ENCODE measurements around the gene FBRSL1.
"Not testable (repeated sequence)": the region's sequence is repeated elsewhere in the genome, so short reads cannot be mapped to it uniquely, and the experiment has no call there.

FBRSL1 gene

DNA sequence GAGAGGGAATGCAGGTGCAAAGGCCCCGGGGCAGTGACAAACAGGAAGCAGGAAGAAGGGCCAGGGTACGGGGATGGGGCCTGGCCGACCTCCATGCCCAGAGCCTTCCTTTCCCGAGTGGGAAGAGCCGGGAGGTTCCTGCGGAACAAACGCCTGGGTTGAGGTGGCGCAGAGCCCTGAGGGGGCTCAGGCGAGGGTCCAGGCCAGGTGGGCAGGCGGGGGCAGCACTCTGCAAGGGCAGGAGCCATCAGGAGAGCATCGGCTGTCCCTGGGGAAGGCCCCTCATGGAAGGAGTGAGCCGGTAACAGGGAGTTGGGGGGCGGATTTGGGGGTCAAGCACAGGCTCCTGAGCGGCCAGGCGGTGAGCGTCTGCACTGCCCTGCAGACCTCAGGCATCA, 18.1 kb upstream of the FBRSL1 start:
- no peak for DNase-seq

DNA sequence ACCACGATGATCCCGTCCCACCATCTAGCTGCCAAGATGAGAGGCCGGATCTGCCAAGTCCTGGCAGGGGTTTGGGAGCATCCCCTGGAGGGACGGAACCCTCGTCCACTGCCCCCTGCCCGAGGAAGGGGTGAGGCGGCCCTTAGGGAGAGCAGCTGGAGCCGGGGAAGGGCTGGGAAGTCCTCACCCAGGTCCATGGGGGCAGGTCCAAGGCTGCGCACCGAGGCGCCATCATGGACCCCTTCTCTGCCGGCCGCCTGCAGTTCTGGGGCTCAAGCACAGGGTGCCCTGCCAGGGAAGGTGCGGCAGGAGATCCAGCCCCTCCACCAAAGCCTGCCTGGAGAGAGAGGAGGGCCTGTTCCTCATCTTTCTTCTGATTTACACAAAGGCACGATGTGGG, 17.6 kb upstream of the FBRSL1 start:
- no peak for DNase-seq

DNA sequence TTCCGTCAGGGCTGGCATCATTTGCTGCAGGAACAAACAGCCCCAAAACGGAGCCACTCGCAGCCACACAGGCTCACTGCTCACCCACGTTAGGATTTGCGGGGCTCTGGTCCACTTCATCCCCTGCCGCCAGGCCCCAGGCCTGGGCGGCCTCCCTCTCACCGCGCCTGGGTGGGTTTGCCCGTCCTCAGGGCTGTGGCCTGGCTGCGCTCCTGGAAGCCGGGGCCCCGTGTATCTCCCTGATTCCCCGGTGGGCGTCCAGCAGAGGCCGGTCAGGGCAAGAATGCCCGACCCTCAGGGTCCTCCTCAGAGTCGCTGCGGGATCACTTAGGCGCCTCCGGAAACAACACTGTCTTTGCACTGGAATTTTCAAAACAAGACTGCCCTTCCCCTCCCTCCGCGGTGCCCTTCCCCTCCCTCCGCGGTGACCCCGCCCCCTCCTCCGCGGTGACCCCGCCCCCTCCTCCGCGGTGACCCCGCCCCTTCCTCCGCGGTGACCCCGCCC, 15.7 kb upstream of the FBRSL1 start:
- peak; percentile 30 for DNase-seq

DNA sequence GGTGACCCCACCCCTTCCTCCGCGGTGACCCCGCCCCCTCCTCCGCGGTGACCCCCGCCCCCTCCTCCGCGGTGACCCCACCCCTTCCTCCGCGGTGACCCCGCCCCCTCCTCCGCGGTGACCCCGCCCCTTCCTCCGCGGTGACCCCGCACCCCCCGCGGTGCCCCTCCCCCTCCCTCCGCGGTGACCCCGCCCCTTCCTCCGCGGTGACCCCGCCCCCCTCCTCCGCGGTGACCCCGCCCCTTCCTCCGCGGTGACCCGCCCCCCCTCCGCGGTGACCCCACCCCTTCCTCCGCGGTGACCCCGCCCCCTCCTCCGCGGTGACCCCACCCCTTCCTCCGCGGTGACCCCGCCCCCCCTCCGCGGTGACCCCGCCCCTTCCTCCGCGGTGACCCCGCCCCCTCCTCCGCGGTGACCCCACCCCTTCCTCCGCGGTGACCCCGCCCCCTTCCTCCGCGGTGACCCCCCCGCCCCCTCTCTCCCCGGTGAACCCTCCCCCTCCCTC, 15.1 kb upstream of the FBRSL1 start:
- not testable (repeated sequence) for DNase-seq

DNA sequence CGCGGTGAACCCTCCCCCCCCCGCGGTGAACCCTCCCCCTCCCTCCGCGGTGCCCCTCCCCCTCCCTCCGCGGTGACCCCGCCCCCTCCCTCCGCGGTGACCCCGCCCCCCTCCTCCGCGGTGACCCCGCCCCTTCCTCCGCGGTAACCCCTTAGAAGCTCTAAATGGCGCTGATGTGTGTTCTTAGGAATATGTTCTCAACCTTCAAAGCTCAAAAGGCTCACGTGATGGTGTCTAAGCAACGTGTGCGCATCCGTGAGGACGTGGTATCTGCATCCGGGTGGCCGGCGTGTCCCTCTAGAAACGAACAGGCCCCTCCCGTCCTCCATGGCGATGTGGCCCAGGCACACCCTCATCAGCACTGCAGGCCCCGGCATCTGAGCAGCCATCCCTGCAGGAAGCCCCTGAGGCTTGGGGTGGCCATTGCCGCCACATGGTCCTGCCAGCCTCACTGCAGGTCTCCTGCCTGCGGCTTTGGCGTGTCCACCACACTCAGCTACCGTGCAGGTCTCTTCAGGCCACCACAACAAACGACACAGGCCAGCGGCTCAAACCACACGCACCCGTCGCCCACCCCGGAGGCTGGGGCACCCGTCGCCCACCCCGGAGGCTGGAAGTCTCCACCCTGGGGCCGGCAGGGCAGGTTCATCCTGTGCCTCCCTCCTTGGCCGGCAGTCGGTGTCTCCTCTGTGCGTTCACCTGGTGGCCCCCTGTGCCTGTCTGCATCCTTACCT, 14.5 kb upstream of the FBRSL1 start:
- peak; percentile 35 for DNase-seq

DNA sequence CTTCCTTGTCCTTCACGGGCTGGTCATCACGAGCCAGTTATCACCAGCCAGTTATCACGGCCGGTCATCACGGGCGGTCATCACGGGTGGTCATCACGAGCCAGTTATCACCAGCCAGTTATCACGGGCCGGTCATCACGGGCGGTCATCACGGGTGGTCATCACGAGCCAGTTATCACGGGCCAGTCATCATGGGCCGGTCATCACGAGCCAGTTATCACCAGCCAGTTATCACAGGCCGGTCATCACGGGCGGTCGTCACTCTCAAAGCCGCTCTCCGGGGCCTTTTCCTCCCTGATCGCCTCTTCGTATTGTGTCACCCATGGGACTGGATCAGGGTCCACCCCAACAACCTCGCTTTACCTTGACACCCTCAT, 13.9 kb upstream of the FBRSL1 start:
- no peak for DNase-seq

DNA sequence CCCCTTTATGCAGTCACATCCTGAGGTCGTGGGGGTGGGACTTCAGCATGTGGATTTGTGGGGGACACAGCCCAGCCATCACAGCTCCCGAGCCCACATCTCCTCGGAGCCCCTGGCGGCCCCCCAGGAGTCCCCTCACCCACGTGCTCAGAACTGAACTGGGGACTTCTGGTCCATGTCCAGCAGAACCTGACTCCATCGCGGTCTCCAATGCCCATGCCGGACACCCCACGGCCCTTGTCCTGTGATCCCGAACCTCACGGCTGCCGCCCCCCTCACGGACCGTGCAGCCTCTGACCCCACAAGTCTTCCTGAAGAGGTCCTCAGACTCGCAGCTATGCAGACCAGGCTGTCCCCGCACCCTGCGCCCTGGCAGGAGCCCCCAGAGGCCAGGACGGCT, 13.5 kb upstream of the FBRSL1 start:
- no peak for DNase-seq

DNA sequence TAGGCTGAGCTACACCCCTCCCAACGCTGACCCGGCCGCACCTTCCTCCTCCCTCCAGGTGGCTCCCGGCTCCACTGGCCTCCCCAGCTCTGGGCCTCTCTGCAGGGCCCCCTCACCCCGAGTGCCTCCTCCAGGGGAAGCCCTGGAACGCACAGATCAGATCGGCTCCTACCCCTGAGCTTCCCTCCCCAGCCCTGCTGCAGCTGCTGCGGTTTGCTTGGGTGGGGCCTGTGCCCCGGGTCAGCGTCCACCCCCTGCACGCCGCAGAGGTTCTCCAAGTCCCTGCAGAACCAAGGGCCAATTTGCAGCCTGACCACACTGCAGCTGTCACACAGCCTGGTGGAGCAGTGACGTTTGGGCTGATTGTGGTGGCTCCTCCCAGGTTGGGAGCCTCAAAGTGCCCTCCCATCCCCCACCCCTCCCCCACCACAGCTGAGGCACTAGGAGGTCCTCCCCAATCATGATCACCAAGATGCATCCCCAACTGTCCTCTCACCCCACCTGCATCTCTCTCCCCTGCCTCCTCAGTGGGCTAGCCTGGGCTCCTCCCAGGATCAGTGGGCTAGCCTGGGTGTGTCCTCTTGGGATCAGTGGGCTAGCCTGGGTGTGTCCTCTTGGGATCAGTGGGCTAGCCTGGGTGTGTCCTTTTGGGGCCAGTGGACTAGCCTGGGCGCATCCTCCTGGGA, 12.8 kb upstream of the FBRSL1 start:
- peak; percentile 26 for DNase-seq

DNA sequence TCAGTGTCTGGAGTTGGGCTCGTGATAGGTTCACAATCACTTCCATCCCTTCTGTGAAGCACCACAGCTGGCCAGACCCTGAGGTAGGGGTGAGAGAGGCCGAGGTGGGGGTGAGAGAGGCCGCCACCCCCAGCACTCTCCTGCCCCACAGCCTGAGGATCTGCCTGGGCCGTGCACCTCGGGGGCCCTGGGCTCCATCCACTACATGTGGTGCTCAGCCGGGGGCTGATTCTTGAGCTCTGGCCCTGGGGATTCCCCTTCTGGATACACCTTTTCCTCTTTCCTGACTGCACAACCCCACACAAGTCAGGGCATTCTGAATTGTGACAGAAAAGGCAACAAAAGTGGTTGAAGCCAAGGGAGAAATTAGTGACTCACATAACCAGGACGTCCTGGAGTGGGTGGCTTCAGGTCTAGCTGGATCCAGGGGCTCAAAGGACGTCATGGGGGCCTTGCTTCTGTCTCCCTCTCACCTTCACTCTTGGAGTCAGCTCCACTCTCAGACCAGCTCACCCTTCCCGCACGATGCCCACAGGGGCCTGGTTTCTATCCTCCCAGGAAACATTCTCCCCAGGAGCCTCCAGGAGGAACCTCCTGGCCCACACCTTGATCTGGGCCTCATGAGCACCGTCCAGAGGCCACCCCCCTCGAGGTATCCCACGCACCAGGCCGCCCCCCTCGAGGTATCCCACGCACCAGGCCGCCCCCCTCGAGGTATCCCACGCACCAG, 12.1 kb upstream of the FBRSL1 start:
- no peak for DNase-seq

DNA sequence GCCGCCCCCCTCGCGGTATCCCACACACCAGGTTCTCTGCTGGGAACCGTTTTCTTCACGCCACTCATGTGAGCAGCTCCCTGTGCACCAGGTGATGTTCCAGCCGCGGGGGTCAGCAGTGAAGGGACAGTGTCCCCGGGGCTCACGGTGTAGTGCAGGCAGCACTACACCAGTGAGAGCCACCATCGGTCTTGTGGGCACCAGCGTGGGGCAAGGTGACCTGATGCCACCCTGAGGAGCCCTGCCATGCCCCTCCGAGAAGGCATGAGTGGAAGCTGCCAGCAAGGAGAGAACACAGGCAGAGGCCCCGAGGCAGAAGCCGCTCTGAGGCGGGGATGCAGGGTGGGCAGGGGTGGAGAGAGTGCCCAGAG, 11.5 kb upstream of the FBRSL1 start:
- no peak for DNase-seq

DNA sequence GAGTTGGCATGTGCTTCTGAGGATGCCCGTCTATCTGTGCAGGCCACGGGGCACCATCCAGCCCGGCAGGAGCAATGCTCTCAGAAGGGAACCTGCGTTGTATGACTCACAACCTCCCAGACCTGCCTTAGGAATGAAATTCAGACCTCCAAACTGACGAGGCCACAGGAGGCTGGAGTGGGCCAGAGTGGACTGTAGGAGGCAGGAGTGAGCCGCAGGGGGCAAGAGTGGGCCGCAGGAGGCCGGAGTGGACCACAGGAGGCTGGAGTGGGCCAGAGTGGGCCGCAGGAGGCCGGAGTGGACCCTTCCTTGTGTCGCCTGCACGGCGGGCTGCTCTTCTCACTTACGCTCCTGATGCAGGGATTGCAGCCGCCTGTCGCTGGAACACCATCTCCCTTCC, 11.1 kb upstream of the FBRSL1 start:
- DNase-seq, result no peak

DNA sequence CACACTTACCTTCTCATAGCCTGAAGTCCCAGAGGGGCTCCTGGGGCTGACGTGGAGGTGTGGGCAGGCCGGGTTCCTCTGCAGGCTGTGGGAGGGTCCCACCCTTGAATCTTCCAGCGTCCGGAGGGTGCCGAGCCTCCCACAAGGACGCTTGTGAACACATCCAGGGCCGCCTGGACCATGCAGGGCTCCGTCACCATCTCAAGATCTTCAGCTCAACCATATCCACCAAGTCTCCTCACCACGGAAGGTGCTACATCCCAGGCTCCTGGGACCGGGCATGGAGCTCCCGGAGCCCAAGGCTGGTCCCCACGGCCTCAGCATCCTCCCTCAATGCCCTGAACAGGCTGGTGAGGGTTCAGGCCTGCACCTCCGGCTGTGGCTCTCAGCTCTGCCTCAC, 10.7 kb upstream of the FBRSL1 start:
- DNase-seq, result no peak

DNA sequence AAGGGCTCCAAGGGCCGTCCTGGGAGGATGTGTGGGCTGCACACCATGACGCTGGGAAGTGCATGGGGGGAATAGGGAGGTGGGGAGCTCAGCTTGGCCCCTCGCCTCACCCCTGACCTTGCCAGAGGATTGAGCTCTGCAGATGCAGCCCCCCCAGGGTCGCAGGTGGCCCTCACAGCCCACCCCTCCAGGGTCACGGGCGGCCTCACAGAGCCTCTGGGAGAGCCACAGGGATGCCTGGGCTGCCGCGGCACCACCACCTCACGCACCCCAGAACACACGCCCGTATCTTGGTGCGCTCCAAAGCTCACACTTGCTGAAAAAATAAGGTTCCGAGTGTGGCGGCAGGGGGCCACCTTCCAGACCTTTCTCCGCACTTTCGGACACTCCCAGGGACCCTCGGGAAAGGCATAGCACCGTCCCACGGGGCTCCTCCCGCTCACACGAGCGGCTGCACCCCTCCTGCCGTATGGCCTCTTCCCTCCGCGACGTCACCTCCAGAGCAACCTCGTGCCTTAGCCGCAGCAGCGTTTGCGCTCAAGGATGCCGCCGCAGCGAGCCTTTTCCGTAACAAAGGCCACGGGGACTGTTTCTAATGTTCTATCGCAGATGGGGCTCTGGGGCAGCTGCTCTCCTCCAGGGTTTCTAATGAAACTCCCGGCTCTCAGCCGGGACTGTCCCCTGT, 9.9 kb upstream of the FBRSL1 start:
- no peak for DNase-seq

DNA sequence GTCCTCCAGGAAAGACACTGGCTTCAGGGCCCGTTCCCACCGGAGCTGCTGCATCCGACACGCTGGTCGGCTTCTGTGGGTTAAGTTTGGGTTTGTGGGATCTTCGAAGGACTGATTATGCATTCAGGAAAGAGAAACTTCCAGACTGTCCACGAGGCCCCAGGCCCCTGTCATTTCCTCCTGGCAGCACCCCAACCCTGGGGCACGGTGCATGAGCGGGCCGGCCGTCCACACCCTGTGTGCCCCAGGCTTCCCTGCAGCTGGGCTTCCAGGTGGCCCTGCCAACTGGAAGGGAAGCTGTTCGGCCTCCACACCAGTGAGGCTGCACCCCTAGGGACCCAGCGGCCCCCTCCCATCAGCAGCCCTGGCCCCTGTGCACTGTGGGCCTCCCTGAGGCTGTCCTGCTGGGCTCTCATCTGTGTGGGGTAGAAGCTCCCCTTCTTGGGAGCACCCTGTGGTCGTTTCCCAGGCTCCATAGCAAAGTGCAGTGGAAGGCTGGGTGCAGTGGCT, 9.3 kb upstream of the FBRSL1 start:
- no peak for DNase-seq

DNA sequence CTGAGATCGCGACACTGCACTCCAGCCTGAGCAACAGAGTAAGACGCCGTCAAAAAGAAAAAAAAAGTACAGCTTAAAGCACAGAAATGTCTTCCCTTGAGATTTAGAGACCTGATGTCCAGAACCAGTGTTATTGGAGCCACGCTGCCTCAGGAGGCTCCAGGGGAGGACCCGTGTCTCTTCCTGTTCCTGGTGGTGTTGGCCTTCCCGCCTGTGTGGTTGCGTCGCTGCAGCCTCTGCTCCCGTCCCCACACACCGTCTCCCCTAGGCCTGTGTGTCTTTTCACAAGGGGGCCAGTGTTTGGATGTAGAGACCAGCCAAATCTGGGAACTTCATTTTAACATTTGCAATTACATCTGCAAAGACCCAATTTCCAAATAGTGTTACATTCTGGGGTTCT, 8.6 kb upstream of the FBRSL1 start:
- no peak for DNase-seq

DNA sequence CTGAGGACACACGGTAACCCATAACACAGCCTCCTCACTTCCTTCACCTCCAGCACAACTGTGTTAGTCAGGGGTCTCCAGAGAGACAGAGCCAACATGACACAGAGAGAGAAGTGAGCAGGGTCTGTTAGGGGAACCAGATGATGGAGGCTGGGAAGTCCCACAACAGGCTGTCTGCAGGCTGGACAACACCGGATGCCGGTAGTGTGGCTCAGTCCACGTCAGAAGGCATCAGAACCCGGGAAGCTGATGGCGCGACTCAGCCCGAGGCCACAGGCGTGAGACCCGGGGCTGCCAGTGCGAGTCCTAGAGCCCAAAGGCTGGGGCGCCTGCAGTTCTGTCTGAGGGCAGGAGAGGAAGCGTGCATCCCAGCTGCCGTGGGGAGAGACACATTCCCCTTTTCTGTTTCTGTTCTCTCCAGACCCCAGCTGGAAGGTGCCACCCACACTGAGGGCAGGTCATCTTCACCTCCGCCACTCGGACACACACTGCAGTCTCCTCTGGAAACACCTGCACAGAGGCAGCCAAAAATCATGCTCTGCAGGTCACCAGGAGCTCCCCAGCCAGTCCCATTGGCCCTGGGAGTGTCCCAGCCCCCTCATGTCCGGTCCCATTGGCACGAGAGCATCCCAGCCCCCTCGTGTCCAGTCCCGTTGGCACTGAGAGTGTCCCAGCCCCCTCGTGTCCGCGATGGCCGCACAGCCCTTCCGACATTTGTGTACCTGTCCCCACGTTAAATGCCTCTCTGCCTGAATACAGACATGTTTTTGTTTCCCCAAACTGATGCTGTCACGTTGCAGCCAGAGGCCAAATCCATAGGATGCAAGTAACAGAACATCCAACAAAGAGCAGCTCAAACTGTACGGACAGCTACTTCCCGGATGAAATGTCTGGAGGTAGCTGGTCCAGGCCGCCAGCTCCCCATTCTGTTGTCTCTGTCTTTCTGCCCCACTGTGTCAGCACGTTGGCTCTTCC, 7.9 kb upstream of the FBRSL1 start:
- DNase-seq, result no peak

DNA sequence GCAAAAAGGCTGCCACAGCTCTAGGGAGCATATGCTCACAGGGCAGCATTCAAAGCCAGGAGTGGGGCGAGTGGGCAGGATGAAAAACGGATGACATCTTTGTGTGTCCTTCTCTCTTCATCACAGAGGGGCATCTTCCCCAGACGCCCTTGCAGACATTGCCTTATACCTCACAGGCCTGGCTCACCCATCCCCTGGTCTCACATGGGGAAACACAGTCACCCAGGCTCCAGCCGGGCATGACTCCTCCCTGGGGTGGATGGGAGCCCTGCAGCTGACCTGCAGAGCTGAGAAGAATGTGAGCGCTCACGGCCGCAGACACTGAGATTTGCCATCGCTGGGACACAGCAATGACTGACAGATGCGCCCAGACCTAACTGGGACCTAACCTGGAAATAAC, 7.2 kb upstream of the FBRSL1 start:
- no peak for DNase-seq

DNA sequence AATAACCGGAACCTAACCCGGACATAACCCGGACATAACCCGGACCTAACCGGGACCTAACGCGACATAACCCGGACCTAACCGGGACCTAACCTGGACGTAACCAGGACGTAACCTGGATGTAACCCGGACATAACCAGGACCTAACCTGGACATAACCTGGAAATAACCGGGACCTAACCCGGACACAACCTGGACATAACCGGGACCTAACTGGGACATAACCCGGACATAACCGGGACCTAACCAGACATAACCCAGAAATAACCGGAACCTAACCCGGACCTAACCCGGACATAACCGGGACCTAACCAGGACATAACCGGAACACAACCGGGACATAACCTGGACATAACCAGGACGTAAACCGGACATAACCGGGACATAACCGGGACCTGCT, 6.7 kb upstream of the FBRSL1 start:
- DNase-seq, result no peak

DNA sequence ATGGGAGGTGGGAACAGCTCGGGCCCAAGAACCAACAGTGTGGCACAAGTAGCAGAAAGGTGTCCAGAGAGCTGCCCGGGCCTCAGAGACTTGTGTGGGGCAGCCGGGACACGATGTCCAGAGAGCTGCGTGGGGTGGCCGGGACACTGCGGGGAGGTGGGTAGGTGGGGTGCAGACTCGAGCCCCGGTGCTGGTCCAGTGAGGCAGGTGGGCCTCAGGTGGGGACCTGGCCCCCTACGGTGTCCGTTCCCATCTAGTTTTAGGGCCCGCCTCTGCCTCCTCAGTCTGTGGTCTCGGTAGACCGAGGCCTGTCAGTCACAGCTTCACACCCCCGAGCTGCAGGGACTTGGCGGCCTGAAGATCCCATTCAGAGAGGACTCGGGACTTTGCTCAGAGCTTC, 6.3 kb upstream of the FBRSL1 start:
- DNase-seq, result no peak

DNA sequence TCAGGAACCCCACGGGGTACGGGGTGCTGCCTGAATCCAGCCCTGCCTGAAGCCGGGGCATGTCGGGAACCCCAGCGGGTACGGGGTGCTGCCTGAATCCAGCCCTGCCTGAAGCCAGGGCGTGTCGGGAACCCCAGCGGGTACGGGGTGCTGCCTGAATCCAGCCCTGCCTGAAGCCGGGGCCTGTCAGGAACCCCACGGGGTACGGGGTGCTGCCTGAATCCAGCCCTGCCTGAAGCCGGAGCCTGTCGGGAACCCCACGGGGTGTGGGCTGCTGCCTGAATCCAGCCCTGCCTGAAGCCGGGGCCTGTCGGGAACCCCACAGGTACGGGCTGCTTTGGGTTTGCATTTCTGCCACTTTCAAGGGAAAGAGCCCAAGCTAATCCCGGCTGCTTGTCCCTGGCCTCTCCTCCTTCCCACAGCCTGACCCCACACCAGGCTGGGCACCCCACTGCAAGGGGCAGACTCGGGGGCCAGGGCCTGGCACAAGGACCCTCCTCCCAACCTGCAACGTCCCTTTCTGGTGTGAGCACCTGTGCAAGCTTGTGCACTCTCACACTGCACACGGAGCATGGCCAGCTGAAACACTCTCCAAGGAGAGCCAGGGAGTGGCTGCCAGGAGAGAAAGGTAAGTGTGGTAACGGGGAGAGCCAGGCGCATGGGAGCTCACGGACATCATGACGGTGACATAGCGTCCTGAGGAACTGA, 5.6 kb upstream of the FBRSL1 start:
- no peak for DNase-seq

DNA sequence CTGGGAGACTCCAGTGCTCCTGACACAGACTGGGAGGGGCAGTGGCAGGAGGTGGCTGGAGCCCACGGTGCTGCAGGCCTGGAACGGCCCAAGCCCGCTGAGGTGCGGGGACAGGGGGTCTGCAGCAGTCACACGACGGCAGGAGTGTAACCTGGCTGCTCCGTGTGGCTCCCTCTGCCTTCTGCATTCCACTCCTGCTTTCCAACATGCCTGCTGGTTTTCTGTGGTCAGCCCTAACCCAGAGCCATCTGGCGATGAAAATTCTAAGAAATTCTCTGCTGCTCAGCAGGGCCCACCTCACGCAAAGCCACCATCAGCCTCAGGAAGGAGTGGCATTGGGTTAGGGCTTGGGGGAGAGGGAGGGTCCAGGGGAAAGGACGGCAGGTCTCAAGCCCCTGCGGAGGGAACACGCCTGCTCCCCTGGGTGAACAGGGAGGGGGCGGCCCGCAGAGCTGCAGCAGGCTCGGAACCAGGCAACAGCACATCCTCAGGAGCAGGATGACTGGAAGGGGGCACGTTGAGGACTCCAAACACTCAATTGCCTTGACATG, 5.0 kb upstream of the FBRSL1 start:
- no peak for DNase-seq
